ENCODE data around the gene IGF2BP3. TPM values are rescaled to one million over a fixed set of nuclear protein-coding genes. Genes with fewer than 3 reads are reported as not detected.

The IGF2BP3 gene
- total RNA-seq, 1 donor from 2014 or later: not detected

DNA sequence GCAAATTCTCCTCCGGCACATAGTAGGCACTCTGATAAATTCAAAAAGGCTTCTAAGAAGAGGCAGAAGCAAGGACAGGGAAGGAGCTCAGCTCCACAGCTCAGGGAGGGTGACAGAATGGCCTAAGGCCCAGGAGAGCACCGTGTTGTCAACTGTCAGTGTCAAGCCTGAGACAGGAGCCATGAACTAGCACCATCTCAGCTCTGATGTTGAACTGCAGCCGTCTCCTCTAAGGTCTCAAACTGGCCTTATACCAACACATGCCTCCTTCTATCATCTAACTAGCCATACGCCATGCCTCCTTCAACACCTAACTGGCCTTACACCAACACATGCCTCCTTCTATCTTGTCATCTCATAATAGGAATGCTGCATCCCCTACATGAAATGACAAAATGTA, 73.0 kb downstream of the IGF2BP3 start:
- H3K4me1 ChIP-seq: no peaks in the 10 kb centered on the region
- no peak for DNase-seq (ENCODE audit: low spot score in 2 of 2)
- no peaks in the 10 kb centered on the region for H3K9me3 ChIP-seq
- no peaks in the 10 kb centered on the region for H3K36me3 ChIP-seq
- no peak overlapping the region for H3K4me3 ChIP-seq
- intact Hi-C loops (cut with DNase I): no loop called here
- no peak overlapping the region for H3K27ac ChIP-seq
- H3K27me3 ChIP-seq: no peaks in the 10 kb centered on the region
- TF ChIP-seq, protein P1, sequence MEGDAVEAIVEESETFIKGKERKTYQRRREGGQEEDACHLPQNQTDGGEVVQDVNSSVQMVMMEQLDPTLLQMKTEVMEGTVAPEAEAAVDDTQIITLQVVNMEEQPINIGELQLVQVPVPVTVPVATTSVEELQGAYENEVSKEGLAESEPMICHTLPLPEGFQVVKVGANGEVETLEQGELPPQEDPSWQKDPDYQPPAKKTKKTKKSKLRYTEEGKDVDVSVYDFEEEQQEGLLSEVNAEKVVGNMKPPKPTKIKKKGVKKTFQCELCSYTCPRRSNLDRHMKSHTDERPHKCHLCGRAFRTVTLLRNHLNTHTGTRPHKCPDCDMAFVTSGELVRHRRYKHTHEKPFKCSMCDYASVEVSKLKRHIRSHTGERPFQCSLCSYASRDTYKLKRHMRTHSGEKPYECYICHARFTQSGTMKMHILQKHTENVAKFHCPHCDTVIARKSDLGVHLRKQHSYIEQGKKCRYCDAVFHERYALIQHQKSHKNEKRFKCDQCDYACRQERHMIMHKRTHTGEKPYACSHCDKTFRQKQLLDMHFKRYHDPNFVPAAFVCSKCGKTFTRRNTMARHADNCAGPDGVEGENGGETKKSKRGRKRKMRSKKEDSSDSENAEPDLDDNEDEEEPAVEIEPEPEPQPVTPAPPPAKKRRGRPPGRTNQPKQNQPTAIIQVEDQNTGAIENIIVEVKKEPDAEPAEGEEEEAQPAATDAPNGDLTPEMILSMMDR (IDR thresholded peaks at IDR 0.05): no peak

DNA sequence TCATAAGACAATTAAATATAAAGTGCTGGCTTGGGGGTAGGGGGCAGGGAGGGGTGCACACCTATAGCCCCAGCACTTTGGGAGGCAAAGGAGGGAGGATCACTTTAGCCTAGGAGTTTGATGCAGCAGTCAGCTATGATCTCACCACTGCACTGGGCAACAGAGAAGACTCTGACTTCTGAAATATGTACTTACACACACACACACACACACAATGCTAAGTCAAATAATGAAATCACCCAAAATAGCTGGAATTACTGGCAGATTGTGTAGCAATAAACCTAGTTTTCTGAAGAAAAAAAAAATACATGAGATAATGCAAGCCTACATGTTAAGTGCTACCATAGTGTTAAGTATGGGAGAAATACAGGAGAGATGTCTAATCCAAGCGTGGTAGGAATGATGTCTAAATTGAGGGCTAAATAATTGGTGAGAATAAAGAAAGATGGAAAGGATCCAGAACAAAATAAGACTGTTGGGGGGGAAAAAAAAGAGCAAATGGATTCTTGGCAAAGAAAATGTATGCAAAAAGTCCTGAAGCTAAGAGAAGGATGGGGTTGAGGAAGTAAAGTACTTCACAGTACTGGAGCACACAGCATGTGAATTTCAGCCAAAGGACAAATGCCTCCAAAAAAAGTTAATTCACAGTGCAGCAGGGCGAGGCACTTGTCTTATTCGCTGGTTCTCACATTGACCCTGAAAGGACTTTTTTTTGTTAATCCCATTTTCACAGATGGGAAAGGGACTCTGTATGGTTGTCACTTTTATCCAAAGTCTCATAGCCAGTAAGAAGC, 73.9 kb downstream of the IGF2BP3 start:
- Histone ChIP-seq H3K27ac (no peak overlapping the region), H3K27me3 (no peaks in the 10 kb centered on the region), H3K36me3 (no peaks in the 10 kb centered on the region), H3K4me3 (no peak overlapping the region), H3K9me3 (no peaks in the 10 kb centered on the region), H3K4me1 (no peaks in the 10 kb centered on the region)
- no peak for DNase-seq (ENCODE audit: low spot score in 2 of 2)
- TF ChIP-seq, protein P1 (IDR thresholded peaks at IDR 0.05): no peak
- intact Hi-C loops (cut with DNase I): no loop called here

DNA sequence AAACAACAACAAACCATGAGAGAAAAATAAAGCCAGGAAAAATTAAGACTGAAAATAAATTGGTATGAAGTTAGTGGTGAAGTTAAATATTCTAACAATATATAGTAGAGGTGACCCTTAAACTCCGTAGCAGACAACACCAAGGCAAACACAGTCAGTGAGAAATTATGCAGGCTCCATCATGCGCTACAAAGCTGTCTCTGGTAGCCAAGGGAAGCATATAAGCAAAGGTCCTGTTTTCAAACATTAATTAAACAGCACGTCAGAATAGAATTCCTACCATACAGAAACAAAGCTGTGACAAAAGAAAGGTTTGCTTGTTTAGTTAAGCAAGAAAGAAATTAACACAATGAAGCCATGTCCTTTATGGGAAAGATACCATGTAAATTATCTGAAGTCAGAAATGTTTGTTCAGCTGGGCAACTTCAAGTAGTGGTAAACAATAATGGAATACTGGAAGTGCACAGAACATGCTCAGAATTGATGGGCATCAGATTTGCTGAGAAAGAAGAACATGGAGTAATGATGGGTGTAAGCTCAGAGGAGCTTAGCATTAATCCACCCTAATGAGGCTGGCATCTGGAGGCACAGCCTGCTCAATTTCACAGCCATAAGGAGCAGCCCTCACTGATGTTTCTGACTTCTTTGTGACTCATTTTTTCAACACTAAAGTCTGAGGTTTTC, 75.7 kb downstream of the IGF2BP3 start:
- H3K27ac ChIP-seq: no peak overlapping the region
- DNase-seq (ENCODE audit: low spot score in 2 of 2): no peak
- TF ChIP-seq, protein P1 (IDR thresholded peaks at IDR 0.05): no peak
- no peaks in the 10 kb centered on the region for H3K27me3 ChIP-seq
- no peaks in the 10 kb centered on the region for H3K36me3 ChIP-seq
- H3K4me3 ChIP-seq: no peak overlapping the region
- no peaks in the 10 kb centered on the region for H3K4me1 ChIP-seq
- no peaks in the 10 kb centered on the region for H3K9me3 ChIP-seq
- intact Hi-C loops (cut with DNase I): no loop called here

DNA sequence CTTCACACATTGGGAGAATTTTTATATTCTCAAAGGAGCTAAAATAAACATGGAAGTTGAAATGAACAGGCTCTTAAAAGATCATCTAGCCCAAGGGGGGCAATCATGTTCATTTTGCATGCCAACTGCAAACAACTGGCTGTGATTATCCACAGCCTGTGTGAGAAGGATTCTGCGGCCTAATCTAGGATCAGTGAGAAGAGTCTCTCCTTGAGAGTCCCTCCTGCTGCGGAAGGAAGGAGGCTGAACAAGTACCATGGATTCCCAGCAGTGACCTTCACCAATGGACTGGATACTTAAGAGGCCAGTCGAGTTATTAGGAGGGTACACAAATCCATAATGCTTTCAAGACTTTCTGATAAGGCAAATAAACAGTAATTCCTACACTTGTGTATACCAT, 76.7 kb downstream of the IGF2BP3 start:
- H3K4me1 ChIP-seq: no peaks in the 10 kb centered on the region
- H3K9me3 ChIP-seq: no peaks in the 10 kb centered on the region
- intact Hi-C loops (cut with DNase I): no loop called here
- H3K36me3 ChIP-seq: no peaks in the 10 kb centered on the region
- H3K4me3 ChIP-seq: no peak overlapping the region
- H3K27me3 ChIP-seq: no peaks in the 10 kb centered on the region
- no peak for DNase-seq (ENCODE audit: low spot score in 2 of 2)
- TF ChIP-seq, protein P1 (IDR thresholded peaks at IDR 0.05): no peak
- H3K27ac ChIP-seq: no peak overlapping the region

DNA sequence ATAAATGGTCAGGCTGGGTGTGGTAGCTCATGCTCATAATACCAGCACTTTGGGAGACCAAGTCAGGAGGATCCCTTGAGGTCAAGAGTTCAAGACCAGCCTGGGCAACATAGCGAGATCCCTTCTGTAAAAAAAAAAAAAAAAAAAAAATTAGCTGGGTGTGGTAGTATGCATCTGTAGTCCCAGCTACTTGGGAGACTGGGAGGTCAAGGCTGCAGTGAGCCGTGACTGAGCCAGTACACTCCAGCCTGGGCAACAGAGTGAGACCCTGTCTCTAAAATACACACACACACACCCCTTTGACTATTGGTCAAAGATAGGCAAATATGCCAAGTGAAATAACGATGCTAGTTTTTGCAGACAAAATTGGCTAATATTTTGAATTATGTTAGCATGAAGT, 80.6 kb downstream of the IGF2BP3 start:
- Histone ChIP-seq H3K27ac (no peak overlapping the region), H3K27me3 (no peaks in the 10 kb centered on the region), H3K36me3 (no peaks in the 10 kb centered on the region), H3K4me1 (no peaks in the 10 kb centered on the region), H3K9me3 (no peaks in the 10 kb centered on the region), H3K4me3 (no peak overlapping the region)
- TF ChIP-seq, protein P1 (IDR thresholded peaks at IDR 0.05): no peak
- no peak for DNase-seq (ENCODE audit: low spot score in 2 of 2)
- intact Hi-C loops (cut with DNase I): no loop called here

Data from ascending aorta (tissue), 2 donors.